MCF 10A (cell line): Measurements from ENCODE around the gene BRIX1. TPM values are rescaled to one million over a fixed set of nuclear protein-coding genes. Genes with fewer than 3 reads are reported as not detected.

Experiments used
- BruUV-seq: library from RNA; stranded (reverse); fragments of 400-500 nt; replicated peaks from 2 replicates; lab custom pipeline; 2021; lab: Mats Ljungman, UMichigan
- CTCF ChIA-PET: fragments of 300-600 bp; sonication (Branson Sonifier 250); formaldehyde crosslinking; extraction: SDS; loops from one replicate; lab custom pipeline; 2021; ENCODE audit warnings: antibody characterized with exemption, inconsistent platforms; lab: Yijun Ruan, JAX
- POLR2A ChIA-PET: fragments of 300-600, 350-650 bp; sonication (Branson Sonifier 250); formaldehyde crosslinking; extraction: SDS; loops from one replicate; lab custom pipeline; 2020; ENCODE audit warnings: antibody characterized with exemption, inconsistent platforms; lab: Yijun Ruan, JAX
- DNase-seq: peaks from one replicate; pipeline ENCODE4 v3.0.0-alpha.2; 2018; ENCODE audit not compliant: unreplicated experiment
- H3K27ac Mint-ChIP-seq: one replicate; pipeline ENCODE4 v1.8.0; 2022; ENCODE audit warnings: mild to moderate bottlenecking, low read depth, mixed read lengths; ENCODE audit not compliant: unreplicated experiment
- H3K27me3 Mint-ChIP-seq: one replicate; pipeline ENCODE4 v1.8.0; 2022; ENCODE audit warnings: mixed read lengths; ENCODE audit not compliant: insufficient read depth, unreplicated experiment
- H3K36me3 Mint-ChIP-seq: one replicate; pipeline ENCODE4 v1.8.0; 2022; ENCODE audit warnings: mild to moderate bottlenecking, moderate library complexity, mixed read lengths; ENCODE audit not compliant: insufficient read depth, unreplicated experiment
- H3K4me1 Mint-ChIP-seq: one replicate; pipeline ENCODE4 v1.8.0; 2022; ENCODE audit warnings: mixed read lengths; ENCODE audit not compliant: insufficient read depth, unreplicated experiment
- H3K4me3 Mint-ChIP-seq: one replicate; pipeline ENCODE4 v1.8.0; 2022; ENCODE audit warnings: mild to moderate bottlenecking, moderate library complexity, mixed read lengths; ENCODE audit not compliant: unreplicated experiment
- H3K9me3 Mint-ChIP-seq: one replicate; pipeline ENCODE4 v1.8.0; 2022; ENCODE audit warnings: mixed read lengths; ENCODE audit not compliant: unreplicated experiment
- intact Hi-C: fragments of 100-400 bp; cut with micrococcal nuclease; formaldehyde crosslinking; loops from 2 replicates; pipeline ENCODE4 v1.14.1; 2022
- total RNA-seq: library from RNA; stranded (reverse); gene quantifications from 2 replicates; pipeline ENCODE4 v1.2.3, GENCODE V29; 2022
- TF ChIP-seq, protein P1 (sequence below): fragments of 200-600 bp; IDR thresholded peaks from one replicate; pipeline ENCODE4 v1.8.0; 2022; ENCODE audit warnings: antibody characterized with exemption, mild to moderate bottlenecking; ENCODE audit not compliant: unreplicated experiment

BRIX1 gene
- total RNA-seq, 1 experiment from 2014 or later = 50.8 TPM

DNA sequence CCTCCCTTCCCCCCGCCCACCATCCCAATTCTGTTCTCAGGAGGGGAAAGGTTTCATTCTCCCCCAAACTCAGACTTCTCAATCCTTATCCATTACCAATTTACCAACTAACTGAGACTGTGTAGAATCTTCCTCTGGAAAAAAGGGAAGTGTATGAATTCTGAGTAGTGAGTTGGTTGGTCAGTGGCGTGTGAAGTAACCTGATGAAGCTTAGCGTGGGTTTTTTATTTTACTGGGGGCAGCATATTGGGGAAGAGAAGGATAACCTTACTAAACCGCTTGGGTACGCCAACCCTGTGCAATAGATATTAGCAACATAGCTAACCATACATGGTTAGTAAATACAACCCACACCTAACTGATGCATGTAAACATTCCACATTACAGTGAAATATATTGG, 12.8 kb downstream of the BRIX1 start:
- Mint-ChIP-seq H3K4me3 (no peak overlapping the region), H3K27ac (no peak overlapping the region), H3K27me3 (no peaks in the 10 kb centered on the region), H3K36me3 (peaks cover 46% of the 10 kb centered on the region), H3K4me1 (peaks cover 21% of the 10 kb centered on the region), H3K9me3 (no peaks in the 10 kb centered on the region)
- POLR2A ChIA-PET = interaction anchor here (3.8 kb wide), 1 partner anchor 11 kb away, joined by 157 read pairs; the partner anchor contains the start of genes BRIX1 and RAD1
- TF ChIP-seq, protein P1, sequence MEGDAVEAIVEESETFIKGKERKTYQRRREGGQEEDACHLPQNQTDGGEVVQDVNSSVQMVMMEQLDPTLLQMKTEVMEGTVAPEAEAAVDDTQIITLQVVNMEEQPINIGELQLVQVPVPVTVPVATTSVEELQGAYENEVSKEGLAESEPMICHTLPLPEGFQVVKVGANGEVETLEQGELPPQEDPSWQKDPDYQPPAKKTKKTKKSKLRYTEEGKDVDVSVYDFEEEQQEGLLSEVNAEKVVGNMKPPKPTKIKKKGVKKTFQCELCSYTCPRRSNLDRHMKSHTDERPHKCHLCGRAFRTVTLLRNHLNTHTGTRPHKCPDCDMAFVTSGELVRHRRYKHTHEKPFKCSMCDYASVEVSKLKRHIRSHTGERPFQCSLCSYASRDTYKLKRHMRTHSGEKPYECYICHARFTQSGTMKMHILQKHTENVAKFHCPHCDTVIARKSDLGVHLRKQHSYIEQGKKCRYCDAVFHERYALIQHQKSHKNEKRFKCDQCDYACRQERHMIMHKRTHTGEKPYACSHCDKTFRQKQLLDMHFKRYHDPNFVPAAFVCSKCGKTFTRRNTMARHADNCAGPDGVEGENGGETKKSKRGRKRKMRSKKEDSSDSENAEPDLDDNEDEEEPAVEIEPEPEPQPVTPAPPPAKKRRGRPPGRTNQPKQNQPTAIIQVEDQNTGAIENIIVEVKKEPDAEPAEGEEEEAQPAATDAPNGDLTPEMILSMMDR = no peak
- no peak for DNase-seq
- no TSS peak for BruUV-seq
- intact Hi-C loops = loop anchor here (2.0 kb wide), 1 partner anchor 13 kb away; the partner anchor contains the start of genes BRIX1 and RAD1
- CTCF ChIA-PET = interaction anchor here (0.5 to 0.8 kb wide), 2 partner anchors 11 to 32 kb away, joined by 3 to 4 read pairs; no protein-coding TSS in a partner anchor

DNA sequence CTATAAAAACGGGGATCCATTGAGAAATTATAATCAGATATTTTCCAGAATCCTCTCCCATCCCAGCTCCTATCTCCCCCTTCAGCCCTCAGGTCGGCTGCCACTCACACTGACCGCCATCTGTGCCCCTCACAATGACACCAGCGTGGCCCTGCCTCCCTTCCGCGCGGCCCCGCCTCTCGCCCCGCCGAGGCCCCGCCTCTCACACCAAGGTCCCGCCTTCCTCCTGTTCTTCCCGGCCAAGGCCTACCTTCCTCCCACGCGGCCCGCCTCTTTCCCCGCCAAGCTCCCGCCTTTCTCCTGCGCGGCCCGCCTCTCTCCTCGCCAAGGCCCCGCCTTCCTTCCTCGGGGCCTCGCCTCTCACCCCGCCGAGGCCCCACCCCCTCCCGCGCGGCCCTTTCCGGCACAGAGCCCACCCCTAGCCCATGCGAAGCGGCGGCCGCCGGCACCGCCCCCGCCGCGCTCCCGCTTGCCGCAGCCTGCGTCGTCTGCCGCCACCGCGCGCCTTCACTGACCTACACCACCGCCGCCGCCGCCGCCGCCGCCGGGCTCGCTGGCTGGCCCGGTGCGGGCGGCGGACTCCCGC, 13.7 kb downstream of the BRIX1 start, which contains the start of gene DNAJC21:
DNAJC21 (plus strand) TSS at position 426 of the 586 bp plus-strand sequence. CDS start 261 bp downstream, outside the sequence.
- intact Hi-C loops = loop anchor here (2.0 kb wide), 1 partner anchor 14 kb away; the partner anchor contains the start of genes BRIX1 and RAD1
- peak; percentile 98 for DNase-seq
- Mint-ChIP-seq H3K27ac (peak within 1 kb of the TSS; percentile 98), H3K27me3 (no peaks in the 10 kb centered on the region), H3K4me3 (peak within 1 kb of the TSS; percentile 99), H3K4me1 (peaks cover 14% of the 10 kb centered on the region), H3K9me3 (no peaks in the 10 kb centered on the region), H3K36me3 (peaks cover 37% of the 10 kb centered on the region)
- TF ChIP-seq, protein P1 = no peak
- ChIA-PET CTCF (interaction anchor here (0.6 to 1.8 kb wide), 6 partner anchors 12 to 431 kb away, joined by 3 to 13 read pairs (median 4); no protein-coding TSS in a partner anchor), POLR2A (interaction anchor here (0.5 to 3.8 kb wide), 21 partner anchors 10 to 1947 kb away, joined by 3 to 157 read pairs (median 4); partner anchors contain the start of genes AMACR, BRIX1, NIPBL and RAD1)
- no TSS peak for BruUV-seq

DNA sequence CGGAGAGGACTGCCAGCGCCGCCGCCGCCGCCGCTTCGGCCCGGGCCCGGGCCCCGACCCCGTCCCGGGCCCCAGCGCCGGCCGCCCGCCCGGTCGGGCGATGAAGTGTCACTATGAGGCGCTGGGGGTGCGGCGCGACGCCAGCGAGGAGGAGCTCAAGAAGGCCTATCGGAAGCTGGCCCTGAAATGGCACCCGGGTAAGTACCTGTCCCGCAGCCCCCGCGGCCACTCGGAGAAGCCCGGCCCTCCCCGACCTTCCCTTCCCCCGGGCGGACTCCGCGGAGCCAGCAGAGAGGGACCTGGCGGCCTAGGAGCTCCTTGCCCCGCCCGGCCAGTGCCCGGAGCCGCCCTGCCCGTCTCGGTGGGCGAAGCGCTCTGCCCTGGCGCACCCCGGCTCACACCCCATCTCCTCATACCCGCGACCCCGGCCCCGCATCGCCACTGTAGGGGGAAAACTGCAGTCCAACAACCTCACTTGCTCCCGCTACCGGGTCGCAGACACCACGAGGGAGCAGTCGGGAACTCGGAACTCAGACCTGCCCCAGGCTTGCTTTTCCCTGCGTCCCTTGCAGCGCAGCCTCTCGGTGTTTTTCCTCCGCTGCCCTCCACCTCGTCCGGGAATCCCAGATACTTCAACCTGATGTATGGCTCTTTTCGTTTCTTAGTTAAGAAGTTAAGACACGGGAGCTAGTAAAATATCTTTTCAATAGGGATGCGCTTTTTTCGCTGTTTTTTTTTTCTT, 14.4 kb downstream of the BRIX1 start:
- peak overlapping the region; percentile 98 for H3K27ac Mint-ChIP-seq
- TF ChIP-seq, protein P1 = no peak
- H3K36me3 Mint-ChIP-seq = peaks cover 32% of the 10 kb centered on the region
- peaks cover 13% of the 10 kb centered on the region for H3K4me1 Mint-ChIP-seq
- intact Hi-C loops = loop anchor here (1.0 to 2.0 kb wide), 2 partner anchors 15 to 73 kb away; partner anchors contain the start of genes BRIX1 and RAD1
- POLR2A ChIA-PET = interaction anchor here (0.5 to 3.8 kb wide), 24 partner anchors 10 to 1946 kb away, joined by 3 to 157 read pairs (median 4); partner anchors contain the start of genes AMACR, BRIX1, NADK2 and NIPBL
- CTCF ChIA-PET = interaction anchor here (0.6 to 1.8 kb wide), 6 partner anchors 9 to 432 kb away, joined by 3 to 13 read pairs (median 4); no protein-coding TSS in a partner anchor
- no peaks in the 10 kb centered on the region for H3K9me3 Mint-ChIP-seq
- BruUV-seq = no TSS peak
- no peaks in the 10 kb centered on the region for H3K27me3 Mint-ChIP-seq
- DNase-seq = peak; percentile 83
- peak overlapping the region; percentile 99 for H3K4me3 Mint-ChIP-seq
